H1 (cell line): ENCODE measurements around the gene RMDN3. TPM values are rescaled to one million over a fixed set of nuclear protein-coding genes. Genes with fewer than 3 reads are reported as not detected.

Experiments used
- JUN ChIP-seq: IDR thresholded peaks from 2 replicates; pipeline ENCODE4 v1.6.1; 2011; ENCODE audit warnings: low read depth, mild to moderate bottlenecking, improper control_type of control experiment, low read length
- polyA plus RNA-seq, 7 experiments: library from polyadenylated mRNA; depleted of rRNA in 3 of 7; stranded (reverse) in 5 of 7; unstranded in 2 of 7; fragments of >200 nt in 5 of 7; fragments of 200-250 nt in 2 of 7; gene quantifications; 1 replicate in 5 of 7; 2 replicates in 1 of 7; 4 replicates in 1 of 7; pipeline versions ENCODE4 v1.2.1 to v1.2.3, GENCODE V29; 2011 to 2013; ENCODE audit warnings: missing spikeins in 2 of 7, mixed read lengths in 2 of 7
- total RNA-seq: library from RNA; stranded (reverse); fragmentation: NEBNext Ultra II Directional; extraction: Animal tissue kit (Norgen Biotek cat#: 25700); gene quantifications from 2 replicates; pipeline ENCODE4 v1.2.1, GENCODE V29; 2021

The RMDN3 gene
- total and polyA plus RNA-seq, 2 of the 8 experiments (the other 6 are each of a cell fraction or from before 2014, with no cell fraction given): 10.8 to 24.1 TPM

DNA sequence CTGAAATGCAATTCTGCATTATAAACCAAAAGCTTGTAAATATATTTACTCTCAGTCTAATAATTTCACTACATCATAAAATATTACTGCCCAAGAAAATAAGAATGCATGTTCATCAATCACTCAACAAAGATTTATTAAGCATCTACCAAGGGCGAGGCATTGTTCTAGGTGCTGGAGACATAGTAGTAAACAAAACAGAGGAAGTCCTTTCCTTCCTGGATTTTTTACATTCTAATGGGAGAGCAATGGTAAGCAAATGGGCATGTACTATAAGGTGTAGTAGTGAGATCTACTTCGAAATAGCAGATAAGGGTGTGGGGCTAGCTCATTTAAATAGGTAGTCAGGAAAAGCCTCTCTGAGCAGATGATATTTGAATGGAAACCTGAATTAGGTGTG is 41.0 kb upstream of the RMDN3 start (continued):
- TF ChIP-seq JUN: no peak
